Bronchial epithelial cell (primary cell): ENCODE data around the gene LAPTM5. TPM values are rescaled to one million over a fixed set of nuclear protein-coding genes. Genes with fewer than 3 reads are reported as not detected.

ENCODE experiments used
- DNase-seq: peaks from one replicate; pipeline ENCODE4 v3.0.0-alpha.2; 2010; ENCODE audit warnings: low read depth
- FAIRE-seq: peaks from 2 replicates; lab custom pipeline; 2011; peaks lifted over from hg19 to GRCh38; lab: Jason Lieb, UNC
- H3K27me3 ChIP-seq: 2 replicates; pipeline ENCODE4 v1.5.1; 2011; ENCODE audit warnings: low read length; ENCODE audit not compliant: control insufficient read depth, insufficient read depth
- H3K36me3 ChIP-seq: 2 replicates; pipeline ENCODE4 v1.5.1; 2011; ENCODE audit warnings: low read length; ENCODE audit not compliant: control insufficient read depth, insufficient read depth
- H3K4me3 ChIP-seq: 2 replicates; pipeline ENCODE4 v1.5.1; 2011; ENCODE audit warnings: mild to moderate bottlenecking, low read depth, low read length, control low read depth
- total RNA-seq: library from RNA; depleted of rRNA; stranded (reverse); fragments of >200 nt; gene quantifications from 2 replicates; pipeline ENCODE4 v1.2.1, GENCODE V29; 2014
- TF ChIP-seq, protein P1 (sequence below): IDR thresholded peaks from 2 replicates; pipeline ENCODE4 v1.5.1; 2011; ENCODE audit warnings: mild to moderate bottlenecking, moderate library complexity, low read length, control low read depth, inconsistent platforms; ENCODE audit not compliant: insufficient read depth, severe bottlenecking

LAPTM5 gene
- total RNA-seq, 1 donor from 2014 or later = under 0.01 TPM

DNA sequence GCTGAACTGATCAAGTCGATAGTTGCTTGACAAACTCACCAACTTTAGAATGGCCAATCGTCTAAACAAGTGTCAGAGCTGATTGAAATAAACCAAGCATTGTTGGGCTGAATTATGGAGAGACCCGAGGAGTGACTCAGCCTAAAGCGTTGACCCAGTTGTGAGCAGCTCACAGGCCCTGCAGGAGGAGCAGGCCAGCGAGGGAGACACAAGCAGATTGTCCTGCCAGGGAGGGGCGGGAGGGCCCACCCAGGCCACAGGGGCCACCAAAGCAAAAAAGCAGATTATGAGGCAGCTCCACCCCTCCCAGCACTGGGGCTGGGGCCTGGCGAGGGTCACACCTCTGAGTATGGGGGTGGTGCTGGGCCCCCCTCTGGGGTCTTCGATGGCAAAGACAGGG lies 24.1 kb downstream of the LAPTM5 start:
- Histone ChIP-seq H3K4me3 (no peak overlapping the region), H3K36me3 (no peaks in the 10 kb centered on the region), H3K27me3 (no peaks in the 10 kb centered on the region)
- TF ChIP-seq, protein P1, sequence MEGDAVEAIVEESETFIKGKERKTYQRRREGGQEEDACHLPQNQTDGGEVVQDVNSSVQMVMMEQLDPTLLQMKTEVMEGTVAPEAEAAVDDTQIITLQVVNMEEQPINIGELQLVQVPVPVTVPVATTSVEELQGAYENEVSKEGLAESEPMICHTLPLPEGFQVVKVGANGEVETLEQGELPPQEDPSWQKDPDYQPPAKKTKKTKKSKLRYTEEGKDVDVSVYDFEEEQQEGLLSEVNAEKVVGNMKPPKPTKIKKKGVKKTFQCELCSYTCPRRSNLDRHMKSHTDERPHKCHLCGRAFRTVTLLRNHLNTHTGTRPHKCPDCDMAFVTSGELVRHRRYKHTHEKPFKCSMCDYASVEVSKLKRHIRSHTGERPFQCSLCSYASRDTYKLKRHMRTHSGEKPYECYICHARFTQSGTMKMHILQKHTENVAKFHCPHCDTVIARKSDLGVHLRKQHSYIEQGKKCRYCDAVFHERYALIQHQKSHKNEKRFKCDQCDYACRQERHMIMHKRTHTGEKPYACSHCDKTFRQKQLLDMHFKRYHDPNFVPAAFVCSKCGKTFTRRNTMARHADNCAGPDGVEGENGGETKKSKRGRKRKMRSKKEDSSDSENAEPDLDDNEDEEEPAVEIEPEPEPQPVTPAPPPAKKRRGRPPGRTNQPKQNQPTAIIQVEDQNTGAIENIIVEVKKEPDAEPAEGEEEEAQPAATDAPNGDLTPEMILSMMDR = no peak
- FAIRE-seq (no peak), DNase-seq (no peak)

DNA sequence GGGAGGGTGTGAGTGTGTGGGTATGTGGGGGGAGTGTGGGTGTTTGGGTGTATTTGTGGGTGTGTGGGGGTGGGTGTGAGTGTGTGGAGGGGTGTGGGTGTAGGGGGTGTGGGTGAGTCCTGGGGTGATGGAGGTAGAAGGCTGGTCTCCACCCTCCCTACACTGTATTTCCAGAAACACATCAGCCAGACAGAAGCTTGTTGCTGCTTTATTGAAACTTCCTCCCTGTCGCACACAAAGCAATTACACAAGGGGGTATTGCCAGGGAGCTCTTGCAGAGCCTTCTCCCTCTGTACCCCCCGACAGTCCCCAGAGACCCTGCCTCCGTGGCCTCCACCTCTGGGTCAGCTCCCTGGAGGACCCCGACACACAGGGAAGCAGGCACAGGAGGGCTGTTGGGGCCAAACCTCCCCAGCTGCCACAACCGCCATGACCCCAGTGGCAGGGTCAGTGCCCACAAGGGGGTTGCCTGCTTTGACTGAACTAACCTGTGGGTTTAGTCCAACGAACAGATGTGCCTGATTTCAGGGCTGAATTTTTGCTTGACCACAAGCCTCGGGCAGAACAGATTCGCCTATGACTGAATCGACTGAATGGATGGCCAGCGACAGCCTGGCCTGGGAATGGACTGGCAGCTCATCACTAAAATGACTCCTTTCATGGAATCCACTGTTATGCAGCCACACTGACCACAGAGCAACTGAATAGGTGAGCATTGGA lies 25.1 kb downstream of the LAPTM5 start:
- DNase-seq (no peak), FAIRE-seq (no peak)
- H3K4me3 ChIP-seq = no peak overlapping the region
- no peaks in the 10 kb centered on the region for H3K27me3 ChIP-seq
- TF ChIP-seq, protein P1 = no peak
- H3K36me3 ChIP-seq = no peaks in the 10 kb centered on the region

DNA sequence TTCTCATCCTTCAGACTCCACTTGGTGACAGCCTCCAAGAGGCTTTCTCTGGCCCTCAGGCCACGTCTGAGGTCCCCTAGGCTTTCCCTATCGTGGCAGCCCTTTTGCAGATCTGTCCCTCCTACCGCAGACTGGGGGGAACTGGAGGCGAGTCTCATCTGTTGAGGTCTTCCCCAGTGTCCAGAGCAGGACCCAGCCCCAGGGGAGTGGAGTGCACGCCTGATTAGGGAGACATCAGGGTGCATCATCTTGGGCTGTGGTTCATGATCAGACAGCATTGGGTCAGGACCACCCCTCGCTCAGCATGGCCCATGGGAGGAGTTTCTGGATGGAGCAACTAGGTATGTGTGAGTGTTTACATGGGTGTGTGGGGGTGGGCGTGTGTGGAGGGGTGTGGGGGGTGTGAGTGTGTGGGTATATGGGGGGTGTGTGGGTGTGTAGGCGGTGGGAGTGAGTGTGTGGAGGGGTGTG lies 25.7 kb downstream of the LAPTM5 start:
- FAIRE-seq = no peak
- DNase-seq = no peak

DNA sequence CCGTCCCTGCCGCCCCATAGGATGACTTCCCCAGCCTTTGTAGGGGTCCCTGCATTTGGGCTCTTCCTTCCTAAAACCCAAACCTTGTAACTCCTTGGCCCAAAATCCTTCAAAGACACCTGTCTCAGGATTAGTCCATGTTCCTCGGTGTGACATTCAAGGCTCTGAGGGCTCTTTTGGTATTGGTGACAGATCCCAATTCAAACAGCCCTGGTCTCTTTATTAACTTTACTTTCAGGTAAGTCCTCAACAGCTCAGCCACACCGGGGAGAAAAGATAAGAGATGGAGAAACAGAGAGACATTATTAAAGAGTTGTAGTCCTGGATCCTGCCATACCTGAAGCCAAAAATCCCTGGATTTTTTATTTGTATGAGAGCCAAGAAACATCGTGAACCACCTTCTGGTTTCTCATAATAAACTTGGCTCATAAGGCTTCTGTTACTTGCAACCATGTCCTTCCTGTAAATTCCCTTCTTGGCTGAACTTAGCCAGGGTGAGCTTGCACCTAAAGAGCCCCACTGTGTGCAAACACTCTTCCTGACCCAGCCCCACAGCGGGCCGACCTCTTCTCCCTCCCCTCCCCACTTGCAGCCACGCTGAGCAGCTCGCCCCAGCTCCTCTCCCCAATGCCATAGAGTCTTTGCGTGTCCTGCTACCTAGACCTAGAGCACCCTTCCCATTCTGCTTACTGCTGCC lies 26.3 kb downstream of the LAPTM5 start:
- FAIRE-seq = no peak
- no peak for DNase-seq
- Histone ChIP-seq H3K27me3 (no peaks in the 10 kb centered on the region), H3K36me3 (no peaks in the 10 kb centered on the region), H3K4me3 (no peak overlapping the region)
- TF ChIP-seq, protein P1 = no peak

More for the DNA sequence above, 25.7 kb downstream of the LAPTM5 start:
- no peaks in the 10 kb centered on the region for H3K27me3 ChIP-seq
- TF ChIP-seq, protein P1 = no peak
- no peak overlapping the region for H3K4me3 ChIP-seq
- H3K36me3 ChIP-seq = no peaks in the 10 kb centered on the region

DNA sequence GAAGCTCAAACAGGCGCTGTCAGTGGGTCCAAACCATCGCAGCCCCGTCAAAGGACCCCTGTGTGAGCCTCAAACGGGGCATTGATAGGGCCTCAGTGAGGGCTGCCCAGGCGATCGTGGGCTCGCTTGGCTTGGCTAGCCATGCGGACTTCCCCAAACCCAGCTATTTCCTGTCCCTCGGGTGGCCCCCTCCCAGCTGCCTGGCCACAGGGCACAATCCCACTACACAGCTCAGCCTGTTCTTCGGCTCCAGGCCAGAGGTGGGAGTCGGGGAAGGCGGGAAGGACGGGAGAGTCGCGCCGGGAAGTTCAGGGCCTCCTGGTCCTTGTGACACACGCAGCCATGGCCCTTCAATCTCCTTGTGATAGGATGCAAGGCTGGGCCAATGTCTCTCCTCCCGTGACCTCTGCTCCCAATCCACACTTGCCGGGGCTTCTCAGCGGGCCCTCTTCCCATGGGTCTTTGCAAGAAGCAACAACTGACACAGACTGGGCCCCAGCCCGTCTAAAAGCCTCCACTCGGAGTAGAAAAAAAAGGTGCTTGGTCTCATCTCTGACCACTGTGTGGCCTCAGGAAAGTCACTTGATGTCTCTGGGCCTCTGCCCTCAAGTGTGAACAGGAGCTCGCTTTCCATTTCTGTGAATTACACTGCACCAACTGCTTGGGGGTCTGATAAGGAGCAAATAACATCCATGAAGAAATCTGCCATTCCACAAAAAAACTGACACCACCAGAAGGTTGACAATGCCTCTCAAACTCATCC lies 27.0 kb downstream of the LAPTM5 start:
- peak; percentile 50 for FAIRE-seq
- no peak for DNase-seq
- TF ChIP-seq, protein P1 = no peak
- H3K4me3 ChIP-seq = no peak overlapping the region
- no peaks in the 10 kb centered on the region for H3K36me3 ChIP-seq
- H3K27me3 ChIP-seq = no peaks in the 10 kb centered on the region
